H1 (cell line): Measurements from ENCODE around the gene HES3. TPM values are rescaled to one million over a fixed set of nuclear protein-coding genes. Genes with fewer than 3 reads are reported as not detected.
A peak's percentile ranks its signal among the peaks of the same experiment; 100 is the strongest.

Experiments used
- CTCF ChIA-PET: fragments of 300-600 bp; sonication (Branson Sonifier 250); formaldehyde crosslinking; loops from one replicate; lab custom pipeline; 2021; ENCODE audit not compliant: partially characterized antibody; lab: Charles Lee
- POLR2A ChIA-PET: fragments of 300-600 bp; sonication (Branson Sonifier 250); formaldehyde crosslinking; loops from one replicate; lab custom pipeline; 2021; ENCODE audit warnings: inconsistent platforms; ENCODE audit not compliant: partially characterized antibody; lab: Charles Lee
- DNase-seq, 2 experiments: peaks; one replicate each; pipeline versions ENCODE4 v3.0.0 to v3.0.0-alpha.2; 2010 to 2022; ENCODE audit warnings: low spot score in 2 of 2, low read depth in 1 of 2, mixed read lengths in 1 of 2
- FAIRE-seq: peaks from 2 replicates; lab custom pipeline; 2011; peaks lifted over from hg19 to GRCh38; lab: Jason Lieb, UNC
- H2AFZ ChIP-seq: 2 replicates; pipeline ENCODE4 v1.8.1; 2012; ENCODE audit warnings: low read length, inconsistent platforms
- H2AK5ac ChIP-seq: 2 replicates; pipeline ENCODE4 v1.6.1; 2013; ENCODE audit warnings: low read depth, low read length
- H2BK120ac ChIP-seq: replicated peaks from 2 replicates; pipeline ENCODE3; 2013; ENCODE audit warnings: low read depth, low read length, inconsistent platforms
- H2BK12ac ChIP-seq: 2 replicates; pipeline ENCODE4 v1.6.1; 2013; ENCODE audit warnings: low read depth, low read length
- H2BK15ac ChIP-seq: 2 replicates; pipeline ENCODE4 v1.6.1; 2013; ENCODE audit warnings: low read length
- H2BK20ac ChIP-seq: 2 replicates; pipeline ENCODE4 v1.6.1; 2013; ENCODE audit warnings: low read length
- H2BK5ac ChIP-seq: 2 replicates; pipeline ENCODE4 v1.6.1; 2013; ENCODE audit warnings: low read depth, low read length
- H3K14ac ChIP-seq: 2 replicates; pipeline ENCODE4 v1.6.1; 2013; ENCODE audit warnings: inconsistent platforms; ENCODE audit not compliant: insufficient read length
- H3K18ac ChIP-seq: 2 replicates; pipeline ENCODE4 v1.6.1; 2013; ENCODE audit warnings: low read length; ENCODE audit errors: extremely low read depth
- H3K23ac ChIP-seq: 2 replicates; pipeline ENCODE4 v1.6.1; 2013; ENCODE audit warnings: inconsistent platforms; ENCODE audit not compliant: insufficient read length
- H3K23me2 ChIP-seq: 2 replicates; pipeline ENCODE4 v1.6.1; 2013; ENCODE audit warnings: low read depth, low read length
- H3K27ac ChIP-seq: 2 replicates; pipeline ENCODE4 v1.6.1; 2011; ENCODE audit warnings: low read depth, low read length, inconsistent platforms
- H3K27me3 ChIP-seq, 4 experiments: replicated peaks in 1 of 4; 1 replicate in 1 of 4; 2 replicates in 3 of 4; pipeline versions ENCODE4 v1.6.1 to v1.8.1; 2011 to 2013; ENCODE audit warnings: low read length in 3 of 4, mild to moderate bottlenecking in 3 of 4, inconsistent platforms in 2 of 4, mixed read lengths in 2 of 4, moderate library complexity in 1 of 4; ENCODE audit not compliant: control insufficient read depth in 3 of 4, insufficient read depth in 3 of 4; ENCODE audit errors: extremely low read depth in 1 of 4
- H3K36me3 ChIP-seq, 4 experiments: 2 replicates each; pipeline versions ENCODE4 v1.6.1 to v1.8.1; 2011 to 2013; ENCODE audit warnings: mild to moderate bottlenecking in 4 of 4, low read length in 3 of 4, moderate library complexity in 2 of 4, control low read depth in 1 of 4, inconsistent platforms in 1 of 4; ENCODE audit not compliant: insufficient read depth in 4 of 4, control insufficient read depth in 2 of 4
- H3K4ac ChIP-seq: replicated peaks from 2 replicates; pipeline ENCODE3; 2013; ENCODE audit warnings: low read length, low read depth, mixed read lengths, inconsistent platforms; ENCODE audit not compliant: insufficient read length
- H3K4me1 ChIP-seq, 4 experiments: replicated peaks in 1 of 4; 1 replicate in 1 of 4; 2 replicates in 3 of 4; pipeline versions ENCODE4 v1.6.1 to v1.8.1; 2011 to 2013; ENCODE audit warnings: low read length in 3 of 4, inconsistent platforms in 2 of 4, mixed read lengths in 1 of 4; ENCODE audit not compliant: insufficient read depth in 4 of 4, control insufficient read depth in 3 of 4
- H3K4me2 ChIP-seq, 2 experiments: 2 replicates each; pipeline versions ENCODE4 v1.6.1 to v1.8.1; 2011 to 2013; ENCODE audit warnings: low read depth in 2 of 2, low read length in 2 of 2, control low read depth in 1 of 2, inconsistent platforms in 1 of 2, mild to moderate bottlenecking in 1 of 2; ENCODE audit not compliant: insufficient read depth in 1 of 2
- H3K4me3 ChIP-seq, 4 experiments: fragments of 200-600, 300-600 bp in 1 of 4; sonication (generic), shearing (Covaris generic), sonication (Bioruptor Twin) in 1 of 4; 2 replicates each; pipeline versions ENCODE4 v1.5.1 to v1.8.1; 2011 to 2016; ENCODE audit warnings: low read length in 4 of 4, low read depth in 3 of 4, control low read depth in 2 of 4, inconsistent platforms in 2 of 4, mild to moderate bottlenecking in 2 of 4, mixed read lengths in 1 of 4, moderate library complexity in 1 of 4; ENCODE audit not compliant: insufficient read depth in 2 of 4; ENCODE audit errors: extremely low read depth in 1 of 4
- H3K56ac ChIP-seq: replicated peaks from 2 replicates; pipeline ENCODE3; 2013; ENCODE audit warnings: low read depth, mild to moderate bottlenecking, mixed read lengths, low read length, inconsistent platforms; ENCODE audit not compliant: insufficient read length
- H3K79me1 ChIP-seq: 2 replicates; pipeline ENCODE4 v1.6.1; 2013; ENCODE audit warnings: low read depth, low read length, control low read depth
- H3K79me2 ChIP-seq, 2 experiments: 2 replicates each; pipeline versions ENCODE4 v1.6.1 to v1.8.1; 2012 to 2013; ENCODE audit warnings: low read length in 2 of 2, mild to moderate bottlenecking in 2 of 2, inconsistent platforms in 1 of 2; ENCODE audit not compliant: insufficient read depth in 2 of 2, control insufficient read depth in 1 of 2
- H3K9ac ChIP-seq, 4 experiments: replicated peaks in 1 of 4; 1 replicate in 1 of 4; 2 replicates in 3 of 4; pipeline versions ENCODE4 v1.6.1 to v1.8.1; 2011 to 2013; ENCODE audit warnings: low read depth in 3 of 4, low read length in 3 of 4, control low read depth in 2 of 4, mild to moderate bottlenecking in 2 of 4, moderate library complexity in 2 of 4, inconsistent platforms in 1 of 4; ENCODE audit errors: extremely low read depth in 1 of 4
- H3K9me3 ChIP-seq, 2 experiments: 2 replicates each; pipeline versions ENCODE4 v1.6.1 to v1.8.1; 2012 to 2013; ENCODE audit warnings: mild to moderate bottlenecking in 2 of 2, moderate library complexity in 2 of 2, control low read depth in 1 of 2, inconsistent platforms in 1 of 2, low read depth in 1 of 2, low read length in 1 of 2, mixed read lengths in 1 of 2; ENCODE audit not compliant: insufficient read depth in 2 of 2
- H4K20me1 ChIP-seq, 2 experiments: replicated peaks in 1 of 2; 2 replicates each; pipeline versions ENCODE3 to v1.8.1; 2011 to 2013; ENCODE audit warnings: inconsistent platforms in 2 of 2, low read length in 2 of 2, mild to moderate bottlenecking in 1 of 2; ENCODE audit not compliant: insufficient read depth in 2 of 2, control insufficient read depth in 1 of 2
- H4K5ac ChIP-seq: 2 replicates; pipeline ENCODE4 v1.6.1; 2013; ENCODE audit warnings: low read length, low read depth, mixed read lengths, inconsistent platforms; ENCODE audit not compliant: insufficient read length
- H4K8ac ChIP-seq: 2 replicates; pipeline ENCODE4 v1.8.0; 2013; ENCODE audit warnings: mild to moderate bottlenecking, moderate library complexity, low read length, inconsistent platforms; ENCODE audit not compliant: insufficient read depth; ENCODE audit errors: extremely low read depth
- H4K91ac ChIP-seq: replicated peaks from 2 replicates; pipeline ENCODE3; 2013; ENCODE audit warnings: low read length, mixed read lengths, inconsistent platforms; ENCODE audit not compliant: insufficient read length
- BCL11A ChIP-seq, 2 experiments: IDR thresholded peaks; one replicate each; pipeline ENCODE4 v1.6.1; 2011; ENCODE audit warnings: low read depth in 2 of 2, low read length in 2 of 2, mild to moderate bottlenecking in 2 of 2
- FOSL1 ChIP-seq: IDR thresholded peaks from 2 replicates; pipeline ENCODE4 v1.6.1; 2011; ENCODE audit warnings: mild to moderate bottlenecking, low read depth, low read length, moderate library complexity; ENCODE audit not compliant: insufficient read depth
- GTF2F1 ChIP-seq: IDR thresholded peaks from 2 replicates; pipeline ENCODE4 v1.6.1; 2012; ENCODE audit warnings: low read depth, low read length, improper control_type of control experiment, borderline replicate concordance
- KDM5A ChIP-seq: fragments of 200-600 bp; IDR thresholded peaks from 2 replicates; pipeline ENCODE4 v1.7.1; 2012; ENCODE audit warnings: mild to moderate bottlenecking, low read length, inconsistent platforms, mixed read lengths
- POLR2A ChIP-seq, 2 experiments: IDR thresholded peaks; 1 replicate in 1 of 2; 2 replicates in 1 of 2; pipeline ENCODE4 v1.6.1; 2011; ENCODE audit warnings: low read depth in 2 of 2, low read length in 2 of 2, mild to moderate bottlenecking in 2 of 2; ENCODE audit errors: control extremely low read depth in 1 of 2
- RNF2 ChIP-seq: fragments of 200-900, 300-1000 bp; sonication (generic); IDR thresholded peaks from 2 replicates; pipeline ENCODE4 v1.7.1; 2016; ENCODE audit warnings: borderline replicate concordance, low read depth, mild to moderate bottlenecking, antibody characterized with exemption, low read length; ENCODE audit not compliant: poor library complexity, severe bottlenecking; ENCODE audit errors: missing control alignments
- SP2 ChIP-seq: IDR thresholded peaks from 2 replicates; pipeline ENCODE4 v1.6.1; 2012; ENCODE audit warnings: mild to moderate bottlenecking, low read length, inconsistent platforms
- YY1 ChIP-seq: IDR thresholded peaks from 2 replicates; pipeline ENCODE4 v1.6.1; 2011; ENCODE audit warnings: low read depth, mild to moderate bottlenecking, low read length
- ZNF274 ChIP-seq: IDR thresholded peaks from 2 replicates; pipeline ENCODE4 v1.7.0; 2012; ENCODE audit warnings: low read length, borderline replicate concordance; ENCODE audit errors: extremely low read depth
- WGBS, 2 experiments: shearing (Covaris generic) in 1 of 2; methylation state at CpG; one replicate each; pipeline versions ENCODE4 v1.1.6 to v1.1.7; 2013 to 2015; ENCODE audit warnings: low lambda C conversion rate in 2 of 2, mixed read lengths in 2 of 2, inconsistent platforms in 1 of 2, low coverage in 1 of 2, missing lambda C conversion rate in 1 of 2; ENCODE audit not compliant: insufficient replicate concordance in 2 of 2, insufficient coverage in 1 of 2, insufficient read length in 1 of 2; ENCODE audit errors: extremely low coverage in 1 of 2, missing lambda C conversion rate in 1 of 2; 5-methylcytosine and 5-hydroxymethylcytosine counted together
- polyA plus RNA-seq, 7 experiments: library from polyadenylated mRNA; depleted of rRNA in 3 of 7; stranded (reverse) in 5 of 7; unstranded in 2 of 7; fragments of >200 nt in 5 of 7; fragments of 200-250 nt in 2 of 7; gene quantifications; 1 replicate in 5 of 7; 2 replicates in 1 of 7; 4 replicates in 1 of 7; pipeline versions ENCODE4 v1.2.1 to v1.2.3, GENCODE V29; 2011 to 2013; ENCODE audit warnings: missing spikeins in 2 of 7, mixed read lengths in 2 of 7
- total RNA-seq: library from RNA; stranded (reverse); fragmentation: NEBNext Ultra II Directional; extraction: Animal tissue kit (Norgen Biotek cat#: 25700); gene quantifications from 2 replicates; pipeline ENCODE4 v1.2.1, GENCODE V29; 2021
- TF ChIP-seq, protein P1 (sequence below): IDR thresholded peaks from 2 replicates; pipeline ENCODE4 v1.6.1; 2012; ENCODE audit warnings: low read length, inconsistent platforms
- TF ChIP-seq, protein P2 (sequence below): IDR thresholded peaks from 2 replicates; pipeline ENCODE4 v1.6.1; 2012; ENCODE audit warnings: inconsistent platforms

Gene HES3
- total and polyA plus RNA-seq, 2 of the 8 experiments (the other 6 are each of a cell fraction or from before 2014, with no cell fraction given), result 38.8 to 54.3 TPM

DNA sequence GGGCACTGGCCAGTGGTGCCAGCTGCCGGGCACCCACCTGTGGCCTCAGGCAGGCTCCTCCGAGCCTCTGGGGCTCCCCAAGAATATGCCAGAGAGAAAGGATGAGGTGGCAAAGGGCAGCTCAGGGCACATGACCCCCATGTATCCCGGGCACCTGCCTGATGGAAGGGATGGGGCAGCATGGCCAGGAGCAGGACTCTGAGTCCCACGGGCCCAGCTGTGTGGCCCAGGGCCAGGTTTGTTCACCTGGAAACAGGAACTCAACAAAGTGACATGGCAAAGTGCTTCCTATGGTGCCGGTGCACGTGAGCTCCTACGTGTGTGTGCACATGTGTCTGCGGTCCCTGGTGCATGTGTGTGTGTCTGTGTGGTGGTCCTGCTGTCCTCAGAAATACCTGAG lies 26.4 kb downstream of the HES3 start:
- Histone ChIP-seq H2BK12ac (no peak overlapping the region), H2BK120ac (no peak overlapping the region), H4K5ac (no peak overlapping the region), H2BK15ac (no peak overlapping the region), H3K4me2 (no peak overlapping the region), H3K79me1 (no peaks in the 10 kb centered on the region), H2BK20ac (no peak overlapping the region), H3K23ac (no peak overlapping the region), H4K91ac (no peak overlapping the region), H3K4ac (no peak overlapping the region), H3K27me3 (no peaks in the 10 kb centered on the region), H3K9ac (no peak overlapping the region), H3K18ac (no peak overlapping the region), H3K4me3 (no peak overlapping the region), H4K20me1 (peaks cover 3 to 19% of the 10 kb centered on the region in 2 experiments), H3K56ac (no peak overlapping the region), H3K4me1 (peaks cover 0 to 18% (median 8%) of the 10 kb centered on the region in 4 experiments; a peak in 6 of 7 replicates), H3K27ac (no peak overlapping the region), H3K36me3 (no peaks in the 10 kb centered on the region; a peak in 2 of 8 replicates), H2AK5ac (no peak overlapping the region), H3K14ac (no peak overlapping the region), H4K8ac (no peak overlapping the region; the same call in 1 of the 2 replicates), H2BK5ac (peak overlapping the region; percentile 44; the same call in 1 of the 2 replicates), H3K23me2 (no peaks in the 10 kb centered on the region), H3K9me3 (no peaks in the 10 kb centered on the region), H2AFZ (no peak overlapping the region), H3K79me2 (no peaks in the 10 kb centered on the region)
- 94% methylated on average over 7 of the region's 8 CpGs; no CpG with 5 or more reads in 1 of the 2 experiments for WGBS, 2 experiments
- ChIA-PET POLR2A (interaction anchor here (1.4 kb wide), 1 partner anchor 9 kb away, joined by 4 read pairs; no protein-coding TSS in a partner anchor), CTCF (interaction anchor here (1.1 to 5.9 kb wide), 9 partner anchors 24 to 143 kb away, joined by 3 to 28 read pairs (median 3); no protein-coding TSS in a partner anchor)
- FAIRE-seq (no peak), DNase-seq (no peak)
- TF ChIP-seq KDM5A (no peak), FOSL1 (no peak), RNF2 (no peak), GTF2F1 (no peak), SP2 (no peak), POLR2A (IDR thresholded peaks at IDR 0.05; ENCODE audit: control extremely low read depth in 1 of 2, low read depth in 2 of 2, low read length in 2 of 2) (no peak), BCL11A (IDR thresholded peaks at IDR 0.05; ENCODE audit: low read depth in 2 of 2, low read length in 2 of 2) (no peak), YY1 (no peak), ZNF274 (no peak)
- TF ChIP-seq, protein P1, sequence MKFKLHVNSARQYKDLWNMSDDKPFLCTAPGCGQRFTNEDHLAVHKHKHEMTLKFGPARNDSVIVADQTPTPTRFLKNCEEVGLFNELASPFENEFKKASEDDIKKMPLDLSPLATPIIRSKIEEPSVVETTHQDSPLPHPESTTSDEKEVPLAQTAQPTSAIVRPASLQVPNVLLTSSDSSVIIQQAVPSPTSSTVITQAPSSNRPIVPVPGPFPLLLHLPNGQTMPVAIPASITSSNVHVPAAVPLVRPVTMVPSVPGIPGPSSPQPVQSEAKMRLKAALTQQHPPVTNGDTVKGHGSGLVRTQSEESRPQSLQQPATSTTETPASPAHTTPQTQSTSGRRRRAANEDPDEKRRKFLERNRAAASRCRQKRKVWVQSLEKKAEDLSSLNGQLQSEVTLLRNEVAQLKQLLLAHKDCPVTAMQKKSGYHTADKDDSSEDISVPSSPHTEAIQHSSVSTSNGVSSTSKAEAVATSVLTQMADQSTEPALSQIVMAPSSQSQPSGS, result no peak
- TF ChIP-seq, protein P2, sequence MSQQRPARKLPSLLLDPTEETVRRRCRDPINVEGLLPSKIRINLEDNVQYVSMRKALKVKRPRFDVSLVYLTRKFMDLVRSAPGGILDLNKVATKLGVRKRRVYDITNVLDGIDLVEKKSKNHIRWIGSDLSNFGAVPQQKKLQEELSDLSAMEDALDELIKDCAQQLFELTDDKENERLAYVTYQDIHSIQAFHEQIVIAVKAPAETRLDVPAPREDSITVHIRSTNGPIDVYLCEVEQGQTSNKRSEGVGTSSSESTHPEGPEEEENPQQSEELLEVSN, result no peak
